Esophagus (tissue), 2 donors: ENCODE data around the gene AMBRA1. TPM values are rescaled to one million over a fixed set of nuclear protein-coding genes. Genes with fewer than 3 reads are reported as not detected.

Experiments used
- H3K27ac ChIP-seq, 2 donors: one replicate each; pipeline ENCODE4 v1.5.1; 2013; ENCODE audit warnings: low read depth in 2 of 2, mild to moderate bottlenecking in 2 of 2, inconsistent platforms in 1 of 2, low read length in 1 of 2, moderate library complexity in 1 of 2
- H3K27me3 ChIP-seq, 2 donors: one replicate each; pipeline ENCODE4 v1.6.1; 2013; ENCODE audit warnings: low read length in 2 of 2, control low read depth in 1 of 2, mild to moderate bottlenecking in 1 of 2; ENCODE audit not compliant: insufficient read depth in 2 of 2, control insufficient read depth in 1 of 2
- H3K36me3 ChIP-seq, 2 donors: one replicate each; pipeline ENCODE4 v1.6.1; 2013; ENCODE audit warnings: low read length in 1 of 2; ENCODE audit not compliant: control insufficient read depth in 2 of 2, insufficient read depth in 2 of 2
- H3K4me1 ChIP-seq, 2 donors: one replicate each; pipeline ENCODE4 v1.6.1; 2013; ENCODE audit warnings: low read length in 1 of 2; ENCODE audit not compliant: control insufficient read depth in 2 of 2, insufficient read depth in 2 of 2
- H3K4me3 ChIP-seq, 2 donors: one replicate each; pipeline ENCODE4 v1.5.1; 2013; ENCODE audit warnings: low read length in 2 of 2, mild to moderate bottlenecking in 2 of 2, low read depth in 1 of 2, moderate library complexity in 1 of 2
- H3K9me3 ChIP-seq, 2 donors: one replicate each; pipeline ENCODE4 v1.6.1; 2013; ENCODE audit warnings: mild to moderate bottlenecking in 2 of 2, low read depth in 1 of 2, low read length in 1 of 2, moderate library complexity in 1 of 2; ENCODE audit not compliant: control insufficient read depth in 2 of 2, insufficient read depth in 1 of 2
- WGBS, 2 donors: extraction: QIAGEN DNeasy Blood & Tissue Kit; methylation state at CpG; one replicate each; pipeline ENCODE4 v1.1.7; 2013; 5-methylcytosine and 5-hydroxymethylcytosine counted together
- polyA plus RNA-seq, 2 donors: library from polyadenylated mRNA; stranded (reverse); fragments of 200-250 nt; gene quantifications; one replicate each; pipeline ENCODE4 v1.2.3, GENCODE V29; 2013
- donor health status: healthy with polysubstance abuse.
- donor health status: Bipolar disorder and iron deficiency.

Gene AMBRA1
- polyA plus RNA-seq, 2 donors = 9.0 to 11.2 TPM

DNA sequence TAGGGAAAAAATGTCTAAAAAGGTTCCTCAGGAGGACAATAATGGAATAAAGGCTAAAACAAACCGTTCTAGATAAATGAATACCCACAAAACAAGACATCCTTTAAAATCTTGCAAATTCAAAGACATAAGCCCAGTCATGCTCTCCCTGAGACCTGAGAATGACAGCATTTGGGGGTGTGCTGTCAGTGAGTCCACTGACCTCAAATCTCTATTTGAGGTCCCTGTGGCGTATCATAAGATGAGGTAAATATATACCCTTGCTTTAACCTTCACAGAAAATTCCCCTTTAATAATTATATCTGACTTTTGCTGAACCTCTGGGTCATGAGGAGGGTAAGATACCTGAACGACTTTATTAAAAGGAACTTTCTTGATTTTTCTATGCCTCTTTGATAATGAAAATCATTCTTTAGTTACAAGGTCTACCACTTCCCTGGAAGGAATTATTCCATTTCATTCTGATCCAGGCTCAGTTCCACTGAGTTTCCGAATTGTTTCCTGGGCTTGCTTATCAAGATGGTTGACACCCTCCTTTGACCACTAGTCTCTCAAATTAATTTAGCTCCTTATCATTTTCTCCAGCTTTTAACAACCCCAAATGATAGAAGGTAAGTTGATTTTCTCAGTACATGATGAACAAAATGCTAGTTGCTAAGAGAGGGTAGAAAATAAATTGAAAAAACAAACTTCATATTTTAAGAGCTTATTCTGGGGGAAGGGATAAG, 148.5 kb downstream of the AMBRA1 start:
- Histone ChIP-seq H3K27ac (no peak overlapping the region), H3K9me3 (no peaks in the 10 kb centered on the region), H3K4me1 (no peaks in the 10 kb centered on the region), H3K27me3 (no peaks in the 10 kb centered on the region), H3K36me3 (peaks cover 0 to 3% of the 10 kb centered on the region in 2 donors), H3K4me3 (no peak overlapping the region)
- 89 to 91% methylated on average over 4 of the region's 4 CpGs for WGBS, 2 donors

DNA sequence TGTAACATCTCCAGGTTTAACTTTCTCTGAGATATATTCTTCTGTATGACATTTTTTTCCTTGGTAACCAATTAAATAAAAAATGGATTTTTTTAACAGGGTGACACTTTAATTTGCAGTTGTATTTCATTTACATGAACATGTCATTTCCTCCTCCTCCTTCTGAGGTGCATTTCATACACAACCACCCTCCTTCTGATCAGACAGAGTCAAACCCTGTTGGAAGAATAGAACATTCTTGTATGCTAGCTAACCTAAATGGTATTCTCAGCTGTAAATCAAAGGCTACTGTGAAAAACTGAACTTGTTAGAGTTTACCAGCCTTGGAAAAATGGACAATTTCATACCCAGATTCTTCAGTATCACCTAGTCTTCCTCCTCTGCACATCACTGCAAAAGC, 149.5 kb downstream of the AMBRA1 start:
- Histone ChIP-seq H3K4me1 (no peaks in the 10 kb centered on the region), H3K36me3 (peaks cover 0 to 3% of the 10 kb centered on the region in 2 donors), H3K4me3 (no peak overlapping the region), H3K27ac (no peak overlapping the region), H3K9me3 (no peaks in the 10 kb centered on the region), H3K27me3 (no peaks in the 10 kb centered on the region)

DNA sequence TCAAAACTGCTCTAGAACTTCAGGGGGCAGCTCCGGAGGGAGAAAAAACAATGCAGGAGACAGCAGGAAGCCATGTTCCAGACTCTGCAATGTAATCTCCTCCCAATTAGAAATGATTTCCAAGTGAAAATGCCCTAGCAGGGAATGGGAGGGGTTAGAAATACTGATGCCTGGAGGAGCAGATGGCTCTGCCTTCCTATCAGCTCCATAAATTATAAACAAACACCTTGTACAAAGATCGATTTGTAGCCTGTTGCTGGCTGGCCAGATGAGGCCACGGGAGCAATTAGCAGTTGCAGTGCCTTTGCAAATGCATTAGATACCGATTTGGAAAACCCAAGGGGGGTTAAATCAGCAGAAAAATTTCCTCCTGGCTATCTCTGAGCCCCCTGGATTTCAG, 155.6 kb downstream of the AMBRA1 start:
- 56 to 65% methylated on average over 4 of the region's 4 CpGs for WGBS, 2 donors
- no peak overlapping the region for H3K27ac ChIP-seq
- H3K27me3 ChIP-seq = no peaks in the 10 kb centered on the region
- H3K4me3 ChIP-seq = no peak overlapping the region
- peaks cover 0 to 3% of the 10 kb centered on the region in 2 donors for H3K4me1 ChIP-seq
- peaks cover 3 to 18% of the 10 kb centered on the region in 2 donors for H3K36me3 ChIP-seq
- no peaks in the 10 kb centered on the region for H3K9me3 ChIP-seq

DNA sequence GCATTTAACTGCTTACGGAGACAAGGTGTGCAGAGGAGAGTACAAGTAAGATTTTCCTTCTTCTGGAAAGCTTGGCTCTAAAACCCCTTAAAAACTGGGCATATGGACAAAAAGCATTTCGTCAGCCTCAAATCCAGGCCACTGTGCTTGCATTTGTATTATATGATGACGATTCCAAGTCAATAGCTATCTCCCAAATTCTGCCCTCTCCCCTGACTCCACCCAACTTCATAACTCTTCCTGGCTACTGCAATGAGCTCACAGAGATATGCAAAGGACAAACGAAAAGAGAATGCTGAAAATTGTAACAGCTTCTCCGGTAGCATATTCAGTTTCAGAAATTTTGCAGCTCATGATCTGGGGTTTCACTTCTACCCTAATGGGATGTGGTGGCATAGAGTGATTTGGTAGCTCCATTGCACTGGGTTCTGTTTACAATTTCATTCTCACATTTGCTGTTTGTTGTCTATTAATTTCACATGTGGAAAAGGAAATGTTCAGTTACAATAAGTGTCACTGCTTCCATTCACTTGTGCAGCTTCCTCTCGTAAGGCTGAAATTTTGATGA, 156.6 kb downstream of the AMBRA1 start:
- Histone ChIP-seq H3K27me3 (no peaks in the 10 kb centered on the region), H3K36me3 (peaks cover 7 to 22% of the 10 kb centered on the region in 2 donors), H3K4me3 (no peak overlapping the region), H3K27ac (no peak overlapping the region), H3K4me1 (peaks cover 0 to 3% of the 10 kb centered on the region in 2 donors), H3K9me3 (no peaks in the 10 kb centered on the region)
- 80 to 83% methylated on average over 6 of the region's 6 CpGs for WGBS, 2 donors

GRCh38 chr11:46436113-46436512, 157.7 kb downstream of the AMBRA1 start:
- H3K9me3 ChIP-seq = no peaks in the 10 kb centered on the region
- no peak overlapping the region for H3K27ac ChIP-seq
- WGBS, 2 donors = 78 to 85% methylated on average over 3 of the region's 3 CpGs
- H3K4me3 ChIP-seq = no peak overlapping the region
- H3K36me3 ChIP-seq = peaks cover 7 to 21% of the 10 kb centered on the region in 2 donors
- peaks cover 0 to 3% of the 10 kb centered on the region in 2 donors for H3K4me1 ChIP-seq
- no peaks in the 10 kb centered on the region for H3K27me3 ChIP-seq

GRCh38 chr11:46435679-46436078, 158.1 kb downstream of the AMBRA1 start:
- WGBS, 2 donors = 60 to 67% methylated on average over 3 of the region's 3 CpGs
- Histone ChIP-seq H3K9me3 (no peaks in the 10 kb centered on the region), H3K4me1 (peaks cover 0 to 3% of the 10 kb centered on the region in 2 donors), H3K27me3 (no peaks in the 10 kb centered on the region), H3K36me3 (peaks cover 7 to 22% of the 10 kb centered on the region in 2 donors), H3K4me3 (no peak overlapping the region), H3K27ac (no peak overlapping the region)

- H3K9me3 ChIP-seq = no peaks in the 10 kb centered on the region
- no peak overlapping the region for H3K27ac ChIP-seq
- peaks cover 0 to 3% of the 10 kb centered on the region in 2 donors for H3K4me1 ChIP-seq
- no peaks in the 10 kb centered on the region for H3K27me3 ChIP-seq
- H3K36me3 ChIP-seq = peaks cover 7 to 20% of the 10 kb centered on the region in 2 donors
- H3K4me3 ChIP-seq = no peak overlapping the region
Measured at GRCh38 chr11:46431211-46431610, 162.6 kb downstream of the AMBRA1 start.

DNA sequence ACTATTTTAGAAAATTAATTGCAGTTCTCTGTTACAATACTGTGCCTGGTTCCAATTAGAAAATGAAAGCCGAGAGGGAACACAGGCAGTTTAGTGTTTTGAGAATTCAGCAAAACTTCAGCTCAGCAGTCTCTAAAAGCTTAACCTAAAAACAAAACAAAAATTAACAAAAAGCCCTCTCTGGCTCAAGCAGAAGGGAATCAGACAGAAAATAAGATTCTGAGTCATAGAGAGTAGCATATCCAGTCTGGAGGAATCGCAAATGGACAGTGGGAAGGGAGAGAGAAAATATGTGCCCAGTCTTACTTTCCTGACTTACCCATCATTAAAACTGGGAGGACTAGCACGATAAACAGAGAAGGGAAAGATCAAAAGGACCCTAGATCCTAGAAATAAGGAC, 164.1 kb downstream of the AMBRA1 start:
- Histone ChIP-seq H3K4me3 (no peak overlapping the region), H3K4me1 (no peaks in the 10 kb centered on the region), H3K36me3 (peaks cover 7 to 15% of the 10 kb centered on the region in 2 donors), H3K27ac (no peak overlapping the region), H3K27me3 (no peaks in the 10 kb centered on the region), H3K9me3 (no peaks in the 10 kb centered on the region)
- 79 to 80% methylated on average over 3 of the region's 3 CpGs for WGBS, 2 donors

DNA sequence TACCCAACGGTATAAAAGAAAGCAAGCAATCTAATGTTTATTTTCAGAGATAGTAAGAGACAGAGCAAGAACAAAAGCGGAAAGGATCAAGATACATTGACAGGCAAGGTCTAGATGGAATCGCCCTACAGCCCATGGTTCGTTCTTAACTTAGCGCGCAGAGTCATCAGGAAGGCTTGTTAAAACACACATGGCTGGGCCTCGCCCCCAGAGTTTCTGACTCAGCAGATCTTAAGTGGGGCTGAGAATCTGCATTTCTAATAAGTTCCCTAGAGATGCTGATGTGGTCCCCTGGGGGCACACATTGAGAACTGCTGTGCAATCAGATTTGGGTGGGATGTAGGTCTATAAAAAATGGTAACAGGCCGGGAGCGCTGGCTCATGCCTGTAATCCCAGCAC, 166.5 kb downstream of the AMBRA1 start:
- Histone ChIP-seq H3K27ac (no peak overlapping the region), H3K4me1 (no peaks in the 10 kb centered on the region), H3K9me3 (no peaks in the 10 kb centered on the region), H3K4me3 (no peak overlapping the region), H3K36me3 (peaks cover 0 to 3% of the 10 kb centered on the region in 2 donors), H3K27me3 (no peaks in the 10 kb centered on the region)
- 90 to 91% methylated on average over 9 of the region's 9 CpGs for WGBS, 2 donors
